Endothelial cell of umbilical vein (primary cell): ENCODE data around the gene ELOVL4. TPM values are rescaled to one million over a fixed set of nuclear protein-coding genes. Genes with fewer than 3 reads are reported as not detected.

Experiments used
- BruUV-seq: library from RNA; stranded (reverse); fragments of 400-500 nt; replicated peaks from 2 replicates; lab custom pipeline; 2021; lab: Mats Ljungman, UMichigan
- CTCF ChIA-PET: fragments of 300-600, 350-600 bp; sonication (Branson Sonifier 250); formaldehyde crosslinking; loops from one replicate; lab custom pipeline; 2021; ENCODE audit warnings: antibody characterized with exemption, inconsistent platforms; lab: Charles Lee
- POLR2A ChIA-PET: fragments of 300-600, 350-600 bp; sonication (Branson Sonifier 250); formaldehyde crosslinking; loops from one replicate; lab custom pipeline; 2021; ENCODE audit warnings: antibody characterized with exemption, inconsistent platforms; lab: Charles Lee
- DNase-seq: peaks from one replicate; pipeline ENCODE4 v3.0.0-alpha.2; 2011; ENCODE audit warnings: low read depth, low spot score
- FAIRE-seq: peaks from 2 replicates; lab custom pipeline; 2011; peaks lifted over from hg19 to GRCh38; lab: Jason Lieb, UNC
- H2AFZ ChIP-seq: 2 replicates; pipeline ENCODE4 v1.6.0; 2012; ENCODE audit warnings: low read depth, low read length, control low read depth, inconsistent platforms
- H3K27ac ChIP-seq: 2 replicates; pipeline ENCODE4 v1.5.1; 2011; ENCODE audit warnings: low read depth, mild to moderate bottlenecking, control low read depth, low read length, moderate library complexity; ENCODE audit not compliant: insufficient read depth
- H3K27me3 ChIP-seq, 2 experiments: 2 replicates each; pipeline versions ENCODE4 v1.6.0 to v1.6.1; 2011; ENCODE audit warnings: low read length in 2 of 2, mixed read lengths in 1 of 2; ENCODE audit not compliant: control insufficient read depth in 2 of 2, insufficient read depth in 2 of 2
- H3K36me3 ChIP-seq, 2 experiments: 2 replicates in 1 of 2; 3 replicates in 1 of 2; pipeline ENCODE4 v1.5.1; 2011; ENCODE audit warnings: low read length in 2 of 2, mild to moderate bottlenecking in 1 of 2, moderate library complexity in 1 of 2; ENCODE audit not compliant: control insufficient read depth in 2 of 2, insufficient read depth in 2 of 2; ENCODE audit errors: extremely low read depth in 1 of 2
- H3K4me1 ChIP-seq: 3 replicates; pipeline ENCODE4 v1.5.1; 2011; ENCODE audit warnings: mild to moderate bottlenecking, low read length; ENCODE audit not compliant: control insufficient read depth, insufficient read depth; ENCODE audit errors: extremely low read depth
- H3K4me2 ChIP-seq: 2 replicates; pipeline ENCODE4 v1.6.1; 2011; ENCODE audit warnings: low read length, control low read depth, mixed read lengths; ENCODE audit not compliant: insufficient read depth
- H3K4me3 ChIP-seq, 3 experiments: fragments of 200-600 bp in 1 of 3; sonication (generic), shearing (Covaris generic) in 1 of 3; replicated peaks in 1 of 3; 2 replicates each; pipeline ENCODE4 v1.5.1; 2011 to 2016; ENCODE audit warnings: control low read depth in 3 of 3, low read length in 3 of 3, mild to moderate bottlenecking in 2 of 3, inconsistent platforms in 1 of 3, low read depth in 1 of 3, moderate library complexity in 1 of 3; ENCODE audit not compliant: insufficient read depth in 1 of 3
- H3K79me2 ChIP-seq: 2 replicates; pipeline ENCODE4 v1.6.0; 2012; ENCODE audit warnings: low read length, inconsistent platforms; ENCODE audit not compliant: control insufficient read depth, insufficient read depth
- H3K9ac ChIP-seq: replicated peaks from 2 replicates; pipeline ENCODE3; 2011; ENCODE audit warnings: low read length, control low read depth; ENCODE audit not compliant: insufficient read depth; ENCODE audit errors: extremely low read depth
- H3K9me1 ChIP-seq: replicated peaks from 3 replicates; pipeline ENCODE4 v1.6.0; 2011; ENCODE audit warnings: mild to moderate bottlenecking, low read length; ENCODE audit not compliant: control insufficient read depth, insufficient read depth; ENCODE audit errors: extremely low read depth
- H3K9me3 ChIP-seq: replicated peaks from 2 replicates; pipeline ENCODE4 v1.5.1; 2012; ENCODE audit warnings: low read length, inconsistent platforms; ENCODE audit not compliant: control insufficient read depth, insufficient read depth
- H4K20me1 ChIP-seq: replicated peaks from 2 replicates; pipeline ENCODE3; 2011; ENCODE audit warnings: mild to moderate bottlenecking, low read length; ENCODE audit not compliant: control insufficient read depth, insufficient read depth; ENCODE audit errors: extremely low read depth
- EZH2 ChIP-seq: IDR thresholded peaks from 2 replicates; pipeline ENCODE4 v1.6.1; 2012; ENCODE audit warnings: borderline replicate concordance, low read depth, mild to moderate bottlenecking, moderate library complexity, low read length, inconsistent platforms; ENCODE audit not compliant: severe bottlenecking
- FOS ChIP-seq: IDR thresholded peaks from 2 replicates; pipeline ENCODE4 v1.6.1; 2011; ENCODE audit warnings: mild to moderate bottlenecking, low read length, moderate library complexity, borderline replicate concordance; ENCODE audit not compliant: insufficient read depth
- GATA2 ChIP-seq: IDR thresholded peaks from 2 replicates; pipeline ENCODE4 v1.7.0; 2011; ENCODE audit warnings: low read depth, mild to moderate bottlenecking, moderate library complexity, mixed read lengths, low read length; ENCODE audit not compliant: insufficient read length, insufficient read depth
- JUN ChIP-seq: IDR thresholded peaks from 2 replicates; pipeline ENCODE4 v1.6.1; 2011; ENCODE audit warnings: borderline replicate concordance, low read depth; ENCODE audit not compliant: insufficient read length, insufficient read depth
- MYC ChIP-seq: IDR thresholded peaks from one replicate; pipeline ENCODE4 v1.6.1; 2011; ENCODE audit warnings: mild to moderate bottlenecking, low read depth, low read length
- POLR2A ChIP-seq: IDR thresholded peaks from 2 replicates; pipeline ENCODE4 v1.6.1; 2012; ENCODE audit warnings: low read depth, mild to moderate bottlenecking, control low read depth, low read length
- POLR2AphosphoS5 ChIP-seq: IDR thresholded peaks from 2 replicates; pipeline ENCODE4 v1.6.1; 2012; ENCODE audit warnings: low read depth, mild to moderate bottlenecking, control low read depth, low read length, moderate library complexity; ENCODE audit not compliant: insufficient read depth
- dilution Hi-C: fragments of 300-500 bp; cut with MboI; formaldehyde crosslinking; loops from one replicate; pipeline ENCODE4 v1.15.0; 2019; ENCODE audit warnings: low sequenced_read_pairs; ENCODE audit not compliant: extremely low pct_ligation_motif_present
- intact Hi-C: fragments of 100-400 bp; cut with micrococcal nuclease; formaldehyde crosslinking; loops from one replicate; pipeline ENCODE4 v1.10.0; 2022
- polyA plus RNA-seq, 4 experiments: library from polyadenylated mRNA; depleted of rRNA in 3 of 4; stranded (reverse) in 3 of 4; unstranded in 1 of 4; fragments of >200 nt; gene quantifications; 2 replicates each; pipeline versions ENCODE4 v1.2.1 to v1.2.3, GENCODE V29; 2011 to 2012; ENCODE audit warnings: missing spikeins in 1 of 4
- total RNA-seq: library from RNA; stranded (reverse); gene quantifications from 2 replicates; pipeline ENCODE4 v1.2.3, GENCODE V29; 2021
- TF ChIP-seq, protein P1 (sequence below), 2 donors: IDR thresholded peaks; 1 replicate in 1 of 2; 2 replicates in 1 of 2; pipeline ENCODE4 v1.5.1; 2011; ENCODE audit warnings: low read length in 2 of 2, mild to moderate bottlenecking in 2 of 2, moderate library complexity in 2 of 2, control low read depth in 1 of 2, inconsistent platforms in 1 of 2, low read depth in 1 of 2; ENCODE audit not compliant: insufficient read depth in 1 of 2; ENCODE audit errors: extremely low read depth in 1 of 2
- TF ChIP-seq, protein P2 (sequence below): IDR thresholded peaks from 2 replicates; pipeline ENCODE4 v1.6.1; 2011; ENCODE audit not compliant: insufficient read depth, insufficient read length

ELOVL4 gene
- total and polyA plus RNA-seq, 2 donors (not counting 3 experiments of a cell fraction or from before 2014, with no cell fraction given) = 0.98 to 3.3 TPM

DNA sequence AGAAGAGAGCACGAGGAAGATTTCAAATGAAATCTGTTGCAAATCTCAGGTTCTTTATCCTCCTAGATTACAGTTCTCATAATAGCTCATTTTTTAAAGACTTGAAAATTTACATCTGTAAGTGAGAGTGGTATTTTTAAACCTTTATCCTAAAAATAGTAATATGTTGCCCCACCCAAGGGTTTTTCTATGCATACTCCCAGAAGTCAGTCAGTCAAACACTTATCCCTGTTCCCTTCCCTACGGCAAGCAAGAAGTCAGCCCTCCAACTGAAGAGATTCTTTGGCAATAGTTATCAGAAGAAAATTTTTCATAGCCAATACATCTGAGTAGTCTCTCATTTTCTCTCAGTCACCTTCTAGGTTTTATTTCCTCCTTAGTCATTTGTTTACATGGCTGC lies 24.1 kb downstream of the ELOVL4 start:
- H3K4me3 ChIP-seq = no peak overlapping the region
- POLR2A ChIA-PET = no interaction called here
- no peak for DNase-seq
- H3K27ac ChIP-seq = no peak overlapping the region
- H3K9ac ChIP-seq = no peak overlapping the region
- no peak overlapping the region for H2AFZ ChIP-seq
- CTCF ChIA-PET = no interaction called here
- H3K79me2 ChIP-seq = no peaks in the 10 kb centered on the region
- H3K9me3 ChIP-seq = no peaks in the 10 kb centered on the region
- H3K4me2 ChIP-seq = no peak overlapping the region
- no TSS peak for BruUV-seq
- TF ChIP-seq POLR2A (no peak), MYC (no peak), FOS (no peak)
- H3K9me1 ChIP-seq = no peaks in the 10 kb centered on the region
- no peaks in the 10 kb centered on the region for H4K20me1 ChIP-seq
- intact Hi-C loops (no loop called here), dilution Hi-C loops (no loop called here)
- no peaks in the 10 kb centered on the region for H3K36me3 ChIP-seq
- FAIRE-seq = no peak
- H3K27me3 ChIP-seq = no peaks in the 10 kb centered on the region
- no peaks in the 10 kb centered on the region for H3K4me1 ChIP-seq

DNA sequence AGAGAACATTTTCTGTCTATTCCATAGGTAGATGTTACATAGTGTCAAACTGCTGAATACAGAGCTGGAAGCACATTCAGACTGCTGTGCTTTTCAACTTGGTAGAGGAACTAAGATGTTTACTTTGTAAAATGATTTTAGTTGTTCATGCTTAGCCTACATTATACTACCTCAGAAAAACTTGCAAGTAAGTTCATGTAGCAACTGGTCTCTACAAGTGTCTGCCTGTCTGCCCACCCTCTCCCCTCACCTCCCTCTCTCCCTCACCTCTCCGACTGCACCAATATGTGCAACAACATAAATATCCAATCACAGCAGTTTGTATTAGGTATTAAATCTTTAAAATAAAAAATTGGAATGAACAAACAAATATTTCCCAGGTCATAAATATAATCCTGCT lies 25.3 kb downstream of the ELOVL4 start:
- Histone ChIP-seq H3K4me2 (no peak overlapping the region), H3K9ac (no peak overlapping the region), H3K79me2 (no peaks in the 10 kb centered on the region), H3K4me3 (no peak overlapping the region), H3K4me1 (no peaks in the 10 kb centered on the region), H3K9me3 (no peaks in the 10 kb centered on the region), H3K36me3 (no peaks in the 10 kb centered on the region), H4K20me1 (no peaks in the 10 kb centered on the region), H3K27ac (no peak overlapping the region), H3K9me1 (no peaks in the 10 kb centered on the region), H2AFZ (no peak overlapping the region), H3K27me3 (no peaks in the 10 kb centered on the region)
- POLR2A ChIA-PET = no interaction called here
- dilution Hi-C loops = no loop called here
- CTCF ChIA-PET = no interaction called here
- intact Hi-C loops = no loop called here
- DNase-seq = no peak
- BruUV-seq = no TSS peak
- TF ChIP-seq POLR2A = no peak
- TF ChIP-seq JUN = no peak
- no peak for TF ChIP-seq GATA2
- TF ChIP-seq, protein P1, sequence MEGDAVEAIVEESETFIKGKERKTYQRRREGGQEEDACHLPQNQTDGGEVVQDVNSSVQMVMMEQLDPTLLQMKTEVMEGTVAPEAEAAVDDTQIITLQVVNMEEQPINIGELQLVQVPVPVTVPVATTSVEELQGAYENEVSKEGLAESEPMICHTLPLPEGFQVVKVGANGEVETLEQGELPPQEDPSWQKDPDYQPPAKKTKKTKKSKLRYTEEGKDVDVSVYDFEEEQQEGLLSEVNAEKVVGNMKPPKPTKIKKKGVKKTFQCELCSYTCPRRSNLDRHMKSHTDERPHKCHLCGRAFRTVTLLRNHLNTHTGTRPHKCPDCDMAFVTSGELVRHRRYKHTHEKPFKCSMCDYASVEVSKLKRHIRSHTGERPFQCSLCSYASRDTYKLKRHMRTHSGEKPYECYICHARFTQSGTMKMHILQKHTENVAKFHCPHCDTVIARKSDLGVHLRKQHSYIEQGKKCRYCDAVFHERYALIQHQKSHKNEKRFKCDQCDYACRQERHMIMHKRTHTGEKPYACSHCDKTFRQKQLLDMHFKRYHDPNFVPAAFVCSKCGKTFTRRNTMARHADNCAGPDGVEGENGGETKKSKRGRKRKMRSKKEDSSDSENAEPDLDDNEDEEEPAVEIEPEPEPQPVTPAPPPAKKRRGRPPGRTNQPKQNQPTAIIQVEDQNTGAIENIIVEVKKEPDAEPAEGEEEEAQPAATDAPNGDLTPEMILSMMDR (IDR thresholded peaks at IDR 0.05; ENCODE audit: extremely low read depth in 1 of 2, insufficient read depth in 1 of 2, low read depth in 1 of 2, low read length in 2 of 2) = no peak
- no peak for TF ChIP-seq FOS
- TF ChIP-seq MYC = no peak
- TF ChIP-seq POLR2AphosphoS5 = no peak
- TF ChIP-seq, protein P2, sequence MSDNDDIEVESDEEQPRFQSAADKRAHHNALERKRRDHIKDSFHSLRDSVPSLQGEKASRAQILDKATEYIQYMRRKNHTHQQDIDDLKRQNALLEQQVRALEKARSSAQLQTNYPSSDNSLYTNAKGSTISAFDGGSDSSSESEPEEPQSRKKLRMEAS = no peak
- TF ChIP-seq EZH2 = no peak
- FAIRE-seq = no peak
